GM20431 (cell line): ENCODE data around the gene SLC35A2.
"Not testable (repeated sequence)": the region's sequence is repeated elsewhere in the genome, so short reads cannot be mapped to it uniquely, and the experiment has no call there.

Experiments used
- in situ Hi-C: fragments of 300-500 bp; cut with MseI, MboI; formaldehyde crosslinking; loops from one replicate; pipeline ENCODE4 v1.15.0; 2020; ENCODE audit warnings: low sequenced_read_pairs; ENCODE audit not compliant: unreplicated experiment

Gene SLC35A2

GRCh38 chrX:48904626-48905025, 6.8 kb downstream of the SLC35A2 start:
- in situ Hi-C loops: no loop called here

GRCh38 chrX:48904180-48904579, 7.3 kb downstream of the SLC35A2 start:
- in situ Hi-C loops: no loop called here

- in situ Hi-C loops: no loop called here
These were observed 8.2 kb downstream of the SLC35A2 start for GRCh38 chrX:48903290-48903689.

- in situ Hi-C loops: no loop called here
These were observed 8.7 kb downstream of the SLC35A2 start for GRCh38 chrX:48902776-48903175.

- in situ Hi-C loops: no loop called here
These were observed 9.3 kb downstream of the SLC35A2 start for GRCh38 chrX:48902135-48902534.

GRCh38 chrX:48901069-48901468, 10.4 kb downstream of the SLC35A2 start:
- in situ Hi-C loops: no loop called here

GRCh38 chrX:48899078-48899410, 12.4 kb downstream of the SLC35A2 start:
- in situ Hi-C loops: no loop called here

- in situ Hi-C loops: no loop called here
These were observed 13.7 kb downstream of the SLC35A2 start, which contains the start of the genes PQBP1 and TIMM17B for GRCh38 chrX:48897625-48898306. Gene PQBP1, plus strand, starts transcription at chrX:48897930. Its CDS starts 580 bp downstream, at chrX:48898510. Gene TIMM17B, minus strand, starts transcription at chrX:48897768. Its CDS starts 19 bp downstream, at chrX:48897749.

GRCh38 chrX:48897157-48897624, 14.3 kb downstream of the SLC35A2 start:
- in situ Hi-C loops: no loop called here

GRCh38 chrX:48896611-48897011, 14.8 kb downstream of the SLC35A2 start:
- in situ Hi-C loops: no loop called here

GRCh38 chrX:48894891-48895290, 16.6 kb downstream of the SLC35A2 start:
- in situ Hi-C loops: no loop called here

- in situ Hi-C loops: no loop called here
These were observed 17.7 kb downstream of the SLC35A2 start for GRCh38 chrX:48893556-48894348.

- in situ Hi-C loops: no loop called here
These were observed 18.6 kb downstream of the SLC35A2 start for GRCh38 chrX:48892896-48893295.

GRCh38 chrX:48891402-48892288, 19.8 kb downstream of the SLC35A2 start:
- in situ Hi-C loops: no loop called here

GRCh38 chrX:48890934-48891401, 20.5 kb downstream of the SLC35A2 start:
- in situ Hi-C loops: no loop called here

GRCh38 chrX:48890296-48890925, 21.0 kb downstream of the SLC35A2 start:
- in situ Hi-C loops: no loop called here

- in situ Hi-C loops: not testable (repeated sequence)
These were observed 24.9 kb downstream of the SLC35A2 start for GRCh38 chrX:48886586-48886985.

GRCh38 chrX:48883729-48884128, 27.7 kb downstream of the SLC35A2 start:
- in situ Hi-C loops: no loop called here

GRCh38 chrX:48876944-48877343, 34.5 kb downstream of the SLC35A2 start:
- in situ Hi-C loops: not testable (repeated sequence)

- in situ Hi-C loops: not testable (repeated sequence)
These were observed 39.4 kb downstream of the SLC35A2 start for GRCh38 chrX:48872017-48872416.
